PC-9 (cell line): ENCODE measurements around the gene TGM2. TPM values are rescaled to one million over a fixed set of nuclear protein-coding genes. Genes with fewer than 3 reads are reported as not detected.

ENCODE experiments used
- BruUV-seq: library from RNA; stranded (reverse); fragments of 400-500 nt; replicated peaks from 2 replicates; lab custom pipeline; 2021; lab: Mats Ljungman, UMichigan
- CTCF ChIA-PET: fragments of 300-600 bp; sonication (Branson Sonifier 250); formaldehyde crosslinking; loops from one replicate; lab custom pipeline; 2022; ENCODE audit warnings: antibody characterized with exemption; lab: Charles Lee
- POLR2A ChIA-PET: fragments of 300-600 bp; sonication (Branson Sonifier 250); formaldehyde crosslinking; loops from one replicate; lab custom pipeline; 2022; ENCODE audit warnings: antibody characterized with exemption; ENCODE audit not compliant: unreplicated experiment; lab: Charles Lee
- DNase-seq, 2 experiments: peaks; one replicate each; pipeline versions ENCODE4 v3.0.0 to v3.0.0-alpha.2; 2015 to 2022; ENCODE audit warnings: mixed read lengths in 1 of 2
- H2AFZ ChIP-seq: fragments of 200-600 bp; sonication (generic); 2 replicates; pipeline ENCODE4 v1.8.1; 2017; ENCODE audit warnings: antibody characterized with exemption
- H3F3A ChIP-seq: fragments of 200-600 bp; sonication (generic); 2 replicates; pipeline ENCODE4 v1.8.1; 2017; ENCODE audit warnings: antibody characterized with exemption, mild to moderate bottlenecking, low read depth; ENCODE audit not compliant: insufficient read depth
- H3K27ac ChIP-seq: fragments of 200-600 bp; sonication (generic); 2 replicates; pipeline ENCODE4 v1.6.1; 2016; ENCODE audit warnings: mixed run types
- H3K27me3 ChIP-seq: fragments of 200-600 bp; sonication (generic); 2 replicates; pipeline ENCODE4 v1.6.1; 2016; ENCODE audit warnings: low read depth, mixed run types; ENCODE audit not compliant: insufficient read depth
- H3K36me3 ChIP-seq: fragments of 200-600 bp; sonication (generic); 2 replicates; pipeline ENCODE4 v1.6.1; 2016; ENCODE audit warnings: low read depth, mixed run types
- H3K4me1 ChIP-seq: fragments of 200-600 bp; sonication (generic); replicated peaks from 2 replicates; pipeline ENCODE4 v1.6.1; 2016; ENCODE audit warnings: mixed run types; ENCODE audit not compliant: insufficient read depth
- H3K4me2 ChIP-seq: fragments of 200-600 bp; sonication (generic); 2 replicates; pipeline ENCODE4 v1.6.1; 2017; ENCODE audit warnings: mixed run types
- H3K4me3 ChIP-seq: fragments of 200-600 bp; sonication (generic); 2 replicates; pipeline ENCODE4 v1.6.1; 2016; ENCODE audit warnings: mixed run types
- H3K79me2 ChIP-seq: fragments of 200-600 bp; sonication (generic); 2 replicates; pipeline ENCODE4 v1.6.1; 2017; ENCODE audit warnings: low read depth, mixed run types
- H3K9me2 ChIP-seq: fragments of 200-600 bp; sonication (generic); 2 replicates; pipeline ENCODE4 v1.8.1; 2017; ENCODE audit warnings: mild to moderate bottlenecking; ENCODE audit not compliant: insufficient read depth
- H3K9me3 ChIP-seq: fragments of 200-600 bp; sonication (generic); 2 replicates; pipeline ENCODE4 v1.8.1; 2016; ENCODE audit warnings: low read depth; ENCODE audit not compliant: insufficient read depth
- H4K20me1 ChIP-seq: fragments of 200-600 bp; sonication (generic); 2 replicates; pipeline ENCODE4 v1.8.1; 2017; ENCODE audit not compliant: insufficient read depth
- EZH2 ChIP-seq: fragments of 200-600 bp; sonication (generic); IDR thresholded peaks from 2 replicates; pipeline ENCODE4 v1.8.0; 2017; ENCODE audit warnings: antibody characterized with exemption, low read depth
- intact Hi-C: fragments of 100-400 bp; cut with micrococcal nuclease; formaldehyde crosslinking; loops from one replicate; pipeline ENCODE4 v1.10.0; 2022; ENCODE audit not compliant: unreplicated experiment
- total RNA-seq: library from RNA; stranded (reverse); gene quantifications from 2 replicates; pipeline ENCODE4 v1.2.3, GENCODE V29; 2021
- TF ChIP-seq, protein P1 (sequence below): fragments of 200-600 bp; sonication (generic); conservative IDR thresholded peaks from 2 replicates; pipeline ENCODE4 v1.6.1; 2017; ENCODE audit warnings: mixed run types, antibody characterized with exemption, mild to moderate bottlenecking, moderate library complexity

Gene TGM2
- total RNA-seq, 1 experiment from 2014 or later, result 333 TPM

DNA sequence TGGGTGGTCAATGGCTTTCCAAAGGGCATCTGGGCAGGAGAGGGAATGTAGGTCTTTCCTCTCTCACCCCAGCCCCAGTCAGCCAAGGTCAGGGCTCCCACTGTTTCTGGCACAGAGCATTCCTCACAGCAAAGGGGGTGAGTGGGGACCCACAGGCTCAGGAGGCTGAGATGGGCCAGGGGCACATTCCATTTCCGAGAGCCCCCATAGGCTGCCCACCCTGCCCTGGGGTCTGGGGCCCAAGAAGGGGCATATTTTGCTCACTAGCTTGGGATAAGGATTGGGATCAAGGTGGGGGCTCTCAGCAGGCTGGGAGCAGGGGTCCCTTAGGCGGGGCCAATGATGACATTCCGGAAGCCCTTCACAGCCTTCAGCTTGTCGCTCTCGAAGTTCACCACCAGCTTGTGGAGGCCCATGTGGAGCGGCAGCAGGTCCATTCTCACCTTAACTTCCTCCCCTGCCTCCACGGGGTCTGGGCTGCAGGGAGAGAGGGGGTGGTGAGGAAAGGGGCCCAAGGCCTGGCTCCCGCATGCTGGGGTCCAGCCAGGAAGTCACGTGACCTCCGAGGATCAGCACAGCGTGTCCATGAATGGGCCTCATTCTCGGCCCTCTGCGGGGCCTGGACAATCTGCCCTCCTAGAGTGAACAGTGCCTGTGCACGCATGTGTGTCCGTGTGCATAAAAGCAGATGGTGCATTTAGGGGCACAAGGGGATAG lies 35.0 kb downstream of the TGM2 start:
- Histone ChIP-seq H3K79me2 (peaks cover 11% of the 10 kb centered on the region; the same call in 1 of the 2 replicates), H3K4me3 (no peak overlapping the region), H3K4me1 (peaks cover 88% of the 10 kb centered on the region), H2AFZ (no peak overlapping the region), H3K27ac (peak overlapping the region; percentile 97), H3F3A (peaks cover 96% of the 10 kb centered on the region), H4K20me1 (no peaks in the 10 kb centered on the region), H3K9me3 (no peaks in the 10 kb centered on the region), H3K4me2 (no peak overlapping the region), H3K9me2 (no peaks in the 10 kb centered on the region), H3K36me3 (peaks cover 43% of the 10 kb centered on the region), H3K27me3 (no peaks in the 10 kb centered on the region)
- no peak for TF ChIP-seq EZH2
- TF ChIP-seq, protein P1, sequence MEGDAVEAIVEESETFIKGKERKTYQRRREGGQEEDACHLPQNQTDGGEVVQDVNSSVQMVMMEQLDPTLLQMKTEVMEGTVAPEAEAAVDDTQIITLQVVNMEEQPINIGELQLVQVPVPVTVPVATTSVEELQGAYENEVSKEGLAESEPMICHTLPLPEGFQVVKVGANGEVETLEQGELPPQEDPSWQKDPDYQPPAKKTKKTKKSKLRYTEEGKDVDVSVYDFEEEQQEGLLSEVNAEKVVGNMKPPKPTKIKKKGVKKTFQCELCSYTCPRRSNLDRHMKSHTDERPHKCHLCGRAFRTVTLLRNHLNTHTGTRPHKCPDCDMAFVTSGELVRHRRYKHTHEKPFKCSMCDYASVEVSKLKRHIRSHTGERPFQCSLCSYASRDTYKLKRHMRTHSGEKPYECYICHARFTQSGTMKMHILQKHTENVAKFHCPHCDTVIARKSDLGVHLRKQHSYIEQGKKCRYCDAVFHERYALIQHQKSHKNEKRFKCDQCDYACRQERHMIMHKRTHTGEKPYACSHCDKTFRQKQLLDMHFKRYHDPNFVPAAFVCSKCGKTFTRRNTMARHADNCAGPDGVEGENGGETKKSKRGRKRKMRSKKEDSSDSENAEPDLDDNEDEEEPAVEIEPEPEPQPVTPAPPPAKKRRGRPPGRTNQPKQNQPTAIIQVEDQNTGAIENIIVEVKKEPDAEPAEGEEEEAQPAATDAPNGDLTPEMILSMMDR, result no peak
- BruUV-seq, result no TSS peak
- CTCF ChIA-PET, result no interaction called here
- DNase-seq, result no peak
- POLR2A ChIA-PET, result interaction anchor here (0.6 kb wide), 1 partner anchor 14 kb away, joined by 3 read pairs; no protein-coding TSS in a partner anchor
- intact Hi-C loops, result no loop called here

DNA sequence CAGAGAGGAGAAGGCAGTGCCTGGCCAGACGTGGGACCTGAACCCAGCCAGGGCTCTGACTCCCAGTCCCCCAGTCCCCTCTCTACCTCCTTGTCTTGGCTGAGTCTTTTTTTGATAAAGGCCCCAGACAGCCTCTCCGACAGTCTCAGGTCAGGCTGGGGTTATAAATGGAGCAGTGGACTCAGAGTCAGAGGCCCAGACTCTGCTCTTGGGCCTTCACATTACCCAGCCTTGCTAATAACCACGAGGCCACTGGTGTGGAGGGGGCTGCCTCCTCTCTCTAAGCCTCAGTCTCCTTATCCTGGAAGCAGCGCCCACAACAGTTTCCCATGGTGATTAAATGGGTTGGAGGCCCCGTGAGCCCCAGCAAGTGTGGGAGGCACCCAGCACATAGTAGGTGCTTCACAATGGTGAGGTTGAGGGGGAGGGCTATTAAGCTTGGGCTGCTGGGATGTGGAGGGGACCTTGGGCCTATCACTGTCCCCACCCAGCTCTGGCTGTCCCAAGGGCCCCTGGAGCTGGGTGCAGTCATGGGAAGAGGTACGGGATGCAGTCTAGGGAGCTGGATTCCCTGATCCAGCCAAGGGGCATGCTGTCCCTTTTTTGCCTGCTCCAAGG lies 35.7 kb downstream of the TGM2 start:
- Histone ChIP-seq H3K4me2 (no peak overlapping the region), H3K79me2 (peaks cover 11% of the 10 kb centered on the region; the same call in 1 of the 2 replicates), H3F3A (peaks cover 98% of the 10 kb centered on the region), H3K9me3 (no peaks in the 10 kb centered on the region), H3K27ac (peak overlapping the region; percentile 97), H3K27me3 (no peaks in the 10 kb centered on the region), H3K36me3 (peaks cover 43% of the 10 kb centered on the region), H3K4me1 (peaks cover 88% of the 10 kb centered on the region), H4K20me1 (no peaks in the 10 kb centered on the region), H2AFZ (no peak overlapping the region), H3K4me3 (no peak overlapping the region), H3K9me2 (no peaks in the 10 kb centered on the region)
- no peak for DNase-seq
- TF ChIP-seq, protein P1, result no peak
- TF ChIP-seq EZH2, result no peak
- ChIA-PET POLR2A (no interaction called here), CTCF (no interaction called here)
- BruUV-seq, result TSS peak; percentile 45
- intact Hi-C loops, result no loop called here

DNA sequence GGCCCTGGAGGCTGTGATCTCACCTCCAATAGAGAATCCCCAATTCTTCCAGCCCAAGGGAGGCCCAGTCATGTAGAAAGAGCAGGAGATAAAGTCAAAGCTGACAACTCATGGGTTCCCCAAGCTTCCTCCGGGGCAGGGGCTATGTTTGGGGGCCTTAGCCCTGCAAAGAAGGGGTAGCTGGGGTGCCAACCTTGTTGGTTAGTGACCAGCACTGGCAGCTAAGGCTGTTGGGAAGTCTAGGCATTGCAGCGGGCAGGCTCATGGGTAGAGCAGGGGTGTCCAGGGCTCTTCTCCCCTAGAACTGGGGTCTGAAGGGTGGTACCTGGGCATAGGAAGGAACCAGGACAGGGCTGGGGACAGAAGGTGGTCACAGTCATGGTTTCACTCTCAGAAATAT lies 36.4 kb downstream of the TGM2 start:
- Histone ChIP-seq H3K9me3 (no peaks in the 10 kb centered on the region), H4K20me1 (no peaks in the 10 kb centered on the region), H3K9me2 (no peaks in the 10 kb centered on the region), H3K27ac (peak overlapping the region; percentile 97), H3F3A (peaks cover 91% of the 10 kb centered on the region), H3K4me1 (peaks cover 81% of the 10 kb centered on the region), H3K4me2 (peak overlapping the region; percentile 69; the same call in 1 of the 2 replicates), H3K4me3 (no peak overlapping the region), H3K36me3 (peaks cover 40% of the 10 kb centered on the region), H3K27me3 (no peaks in the 10 kb centered on the region), H2AFZ (no peak overlapping the region), H3K79me2 (peaks cover 7% of the 10 kb centered on the region; the same call in 1 of the 2 replicates)
- no peak for DNase-seq
- TF ChIP-seq, protein P1, result no peak
- no peak for TF ChIP-seq EZH2
- POLR2A ChIA-PET, result no interaction called here
- intact Hi-C loops, result no loop called here
- CTCF ChIA-PET, result interaction anchor here (0.8 kb wide), 1 partner anchor 52 kb away, joined by 7 read pairs; no protein-coding TSS in a partner anchor
- no TSS peak for BruUV-seq
